HepG2 (cell line): ENCODE measurements around the gene GPR85. TPM values are rescaled to one million over a fixed set of nuclear protein-coding genes. Genes with fewer than 3 reads are reported as not detected.

ENCODE experiments used
- ATAD3A ChIP-seq: sonication (generic); formaldehyde crosslinking; IDR thresholded peaks from 2 replicates; pipeline ENCODE4 v1.4.0; 2020; ENCODE audit warnings: missing genetic modification reagents
- ATF1 ChIP-seq: IDR thresholded peaks from 2 replicates; pipeline ENCODE4 v1.6.1; 2016; ENCODE audit warnings: mild to moderate bottlenecking, control low read depth
- CBX2 ChIP-seq, 2 experiments: fragments of 200-600 bp in 1 of 2; sonication (generic); formaldehyde crosslinking in 1 of 2; IDR thresholded peaks; 2 replicates each; pipeline versions ENCODE4 v1.7.0 to v1.8.1; 2018 to 2022; ENCODE audit warnings: low read depth in 2 of 2, low read length in 1 of 2, mild to moderate bottlenecking in 1 of 2, missing genetic modification reagents in 1 of 2
- EP300 ChIP-seq, 3 experiments: sonication (generic) in 1 of 3; formaldehyde crosslinking in 1 of 3; IDR thresholded peaks; 2 replicates each; pipeline versions ENCODE4 v1.5.1 to v1.6.1; 2011 to 2020; ENCODE audit warnings: low read depth in 2 of 3, low read length in 2 of 3, borderline replicate concordance in 1 of 3, improper control_type of control experiment in 1 of 3, mild to moderate bottlenecking in 1 of 3, missing genetic modification reagents in 1 of 3, moderate library complexity in 1 of 3
- FLYWCH1 ChIP-seq: sonication (generic); formaldehyde crosslinking; IDR thresholded peaks from 2 replicates; pipeline ENCODE4 v1.8.1; 2023; ENCODE audit warnings: mild to moderate bottlenecking, missing genetic modification reagents
- HNRNPK ChIP-seq: fragments of 200-400 bp; formaldehyde crosslinking; IDR thresholded peaks from 2 replicates; pipeline ENCODE4 v1.6.1; 2018; ENCODE audit warnings: low read length, low read depth, moderate library complexity, mild to moderate bottlenecking; ENCODE audit not compliant: poor library complexity, severe bottlenecking
- RFX1 ChIP-seq: fragments of 450-650 bp; IDR thresholded peaks from 2 replicates; pipeline ENCODE4 v1.6.1; 2017
- TSC22D2 ChIP-seq: sonication (generic); formaldehyde crosslinking; IDR thresholded peaks from 2 replicates; pipeline ENCODE4 v1.5.1; 2020; ENCODE audit warnings: missing genetic modification reagents, mild to moderate bottlenecking, borderline replicate concordance
- ZNF143 ChIP-seq: sonication (generic); formaldehyde crosslinking; IDR thresholded peaks from 2 replicates; pipeline ENCODE4 v1.4.0; 2020; ENCODE audit warnings: missing genetic modification reagents
- ZNF362 ChIP-seq: sonication (generic); formaldehyde crosslinking; IDR thresholded peaks from 2 replicates; pipeline ENCODE4 v1.4.0; 2020; ENCODE audit warnings: missing genetic modification reagents, mild to moderate bottlenecking, borderline replicate concordance
- ZNF543 ChIP-seq: sonication (generic); formaldehyde crosslinking; IDR thresholded peaks from 2 replicates; pipeline ENCODE4 v1.4.0; 2020; ENCODE audit warnings: mild to moderate bottlenecking, missing genetic modification reagents
- polyA plus RNA-seq, 8 experiments: library from polyadenylated mRNA; depleted of rRNA in 3 of 8; stranded (reverse) in 7 of 8; unstranded in 1 of 8; fragments of >200 nt; fragmentation: Illumina TruSeq in 4 of 8; extraction: Trizol in 4 of 8; gene quantifications; 2 replicates each; pipeline versions ENCODE4 v1.2.1 to v1.2.3, GENCODE V29; 2011 to 2016; ENCODE audit warnings: low read depth in 4 of 8, missing spikeins in 1 of 8, mixed read lengths in 1 of 8; ENCODE audit not compliant: insufficient read depth in 1 of 8
- total RNA-seq, 5 experiments: library from RNA; depleted of rRNA; stranded (reverse); fragments of >200 nt; fragmentation: Illumina TruSeq; extraction: Trizol; gene quantifications; 2 replicates each; pipeline ENCODE4 v1.2.3, GENCODE V29; 2016; ENCODE audit warnings: low read depth in 1 of 5
- TF ChIP-seq, protein P1 (sequence below): sonication (generic); formaldehyde crosslinking; IDR thresholded peaks from 2 replicates; pipeline ENCODE4 v1.4.0; 2020; ENCODE audit warnings: mild to moderate bottlenecking, low read depth, missing genetic modification reagents
- TF ChIP-seq, protein P2 (sequence below), 2 experiments: IDR thresholded peaks; 2 replicates each; pipeline ENCODE4 v1.6.1; 2011 to 2012; ENCODE audit warnings: low read length in 2 of 2, borderline replicate concordance in 1 of 2, low read depth in 1 of 2, mild to moderate bottlenecking in 1 of 2, moderate library complexity in 1 of 2

GPR85 gene
- total and polyA plus RNA-seq, 2 of the 13 experiments (the other 11 are each of a cell fraction or from before 2014, with no cell fraction given), result not detected

DNA sequence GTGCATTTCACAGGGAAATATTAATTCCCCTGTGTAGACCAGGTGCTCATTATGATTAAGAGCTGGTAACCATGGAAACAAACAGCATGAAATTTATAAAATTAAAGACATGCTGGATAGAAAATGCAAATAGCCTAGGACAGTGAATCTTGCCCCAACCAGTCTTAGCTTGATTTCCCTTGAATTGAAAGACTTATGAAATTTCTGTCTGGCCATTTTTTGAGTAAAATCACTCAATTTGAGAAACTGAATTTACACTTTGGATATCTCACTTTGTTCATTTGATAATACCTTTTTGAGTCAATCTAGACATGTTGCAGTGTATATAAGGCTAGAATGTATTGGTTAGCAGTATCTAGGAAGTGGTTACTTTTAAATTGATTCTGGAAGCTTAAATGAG lies 36.1 kb upstream of the GPR85 start (continued):
- TF ChIP-seq, protein P1, sequence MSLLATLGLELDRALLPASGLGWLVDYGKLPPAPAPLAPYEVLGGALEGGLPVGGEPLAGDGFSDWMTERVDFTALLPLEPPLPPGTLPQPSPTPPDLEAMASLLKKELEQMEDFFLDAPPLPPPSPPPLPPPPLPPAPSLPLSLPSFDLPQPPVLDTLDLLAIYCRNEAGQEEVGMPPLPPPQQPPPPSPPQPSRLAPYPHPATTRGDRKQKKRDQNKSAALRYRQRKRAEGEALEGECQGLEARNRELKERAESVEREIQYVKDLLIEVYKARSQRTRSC (CRISPR knock-in tag), result no peak
- no peak; the same call in 1 of the 2 replicates for TF ChIP-seq RFX1
- TF ChIP-seq ZNF362 (CRISPR knock-in tag), result no peak
- no peak for TF ChIP-seq EP300 (IDR thresholded peaks at IDR 0.05; ENCODE audit: low read depth in 2 of 2, low read length in 2 of 2)
- no peak for TF ChIP-seq EP300 (CRISPR knock-in tag; IDR thresholded peaks at IDR 0.05; ENCODE audit: borderline replicate concordance)
- TF ChIP-seq ATAD3A (CRISPR knock-in tag), result no peak
- no peak for TF ChIP-seq TSC22D2
- TF ChIP-seq CBX2 (IDR thresholded peaks at IDR 0.05; ENCODE audit: low read depth, low read length), result no peak
- no peak for TF ChIP-seq CBX2 (CRISPR knock-in tag; IDR thresholded peaks at IDR 0.05; ENCODE audit: low read depth)
- no peak for TF ChIP-seq ZNF543 (CRISPR knock-in tag)
- TF ChIP-seq ZNF143 (CRISPR knock-in tag), result no peak
- TF ChIP-seq, protein P2, sequence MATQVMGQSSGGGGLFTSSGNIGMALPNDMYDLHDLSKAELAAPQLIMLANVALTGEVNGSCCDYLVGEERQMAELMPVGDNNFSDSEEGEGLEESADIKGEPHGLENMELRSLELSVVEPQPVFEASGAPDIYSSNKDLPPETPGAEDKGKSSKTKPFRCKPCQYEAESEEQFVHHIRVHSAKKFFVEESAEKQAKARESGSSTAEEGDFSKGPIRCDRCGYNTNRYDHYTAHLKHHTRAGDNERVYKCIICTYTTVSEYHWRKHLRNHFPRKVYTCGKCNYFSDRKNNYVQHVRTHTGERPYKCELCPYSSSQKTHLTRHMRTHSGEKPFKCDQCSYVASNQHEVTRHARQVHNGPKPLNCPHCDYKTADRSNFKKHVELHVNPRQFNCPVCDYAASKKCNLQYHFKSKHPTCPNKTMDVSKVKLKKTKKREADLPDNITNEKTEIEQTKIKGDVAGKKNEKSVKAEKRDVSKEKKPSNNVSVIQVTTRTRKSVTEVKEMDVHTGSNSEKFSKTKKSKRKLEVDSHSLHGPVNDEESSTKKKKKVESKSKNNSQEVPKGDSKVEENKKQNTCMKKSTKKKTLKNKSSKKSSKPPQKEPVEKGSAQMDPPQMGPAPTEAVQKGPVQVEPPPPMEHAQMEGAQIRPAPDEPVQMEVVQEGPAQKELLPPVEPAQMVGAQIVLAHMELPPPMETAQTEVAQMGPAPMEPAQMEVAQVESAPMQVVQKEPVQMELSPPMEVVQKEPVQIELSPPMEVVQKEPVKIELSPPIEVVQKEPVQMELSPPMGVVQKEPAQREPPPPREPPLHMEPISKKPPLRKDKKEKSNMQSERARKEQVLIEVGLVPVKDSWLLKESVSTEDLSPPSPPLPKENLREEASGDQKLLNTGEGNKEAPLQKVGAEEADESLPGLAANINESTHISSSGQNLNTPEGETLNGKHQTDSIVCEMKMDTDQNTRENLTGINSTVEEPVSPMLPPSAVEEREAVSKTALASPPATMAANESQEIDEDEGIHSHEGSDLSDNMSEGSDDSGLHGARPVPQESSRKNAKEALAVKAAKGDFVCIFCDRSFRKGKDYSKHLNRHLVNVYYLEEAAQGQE (IDR thresholded peaks at IDR 0.05; ENCODE audit: borderline replicate concordance in 1 of 2, low read depth in 1 of 2, low read length in 2 of 2), result no peak
- TF ChIP-seq HNRNPK, result no peak
- no peak for TF ChIP-seq FLYWCH1
- no peak for TF ChIP-seq ATF1 (CRISPR knock-in tag)
